Measurements from ENCODE around the gene MSL1. TPM values are rescaled to one million over a fixed set of nuclear protein-coding genes. Genes with fewer than 3 reads are reported as not detected.
A peak's percentile ranks its signal among the peaks of the same experiment; 100 is the strongest.

The MSL1 gene
- total and polyA plus RNA-seq, 2 of the 13 experiments (the other 11 are each of a cell fraction or from before 2014, with no cell fraction given) = 63.8 to 88.5 TPM

GRCh38 chr17:40097931-40098845 lies 23.6 kb upstream of the MSL1 start (continued):
- peak; percentile 74 for TF ChIP-seq ZNF142 (CRISPR knock-in tag; IDR thresholded peaks at IDR 0.05)
- peak; percentile 96 for TF ChIP-seq TBX2 (CRISPR knock-in tag; IDR thresholded peaks at IDR 0.05; ENCODE audit: borderline replicate concordance)
- TF ChIP-seq SKI (IDR thresholded peaks at IDR 0.05; ENCODE audit: partially characterized antibody) = peak; percentile 92
- TF ChIP-seq AHDC1 (CRISPR knock-in tag; IDR thresholded peaks at IDR 0.05; ENCODE audit: borderline replicate concordance) = peak; percentile 53; the same call in 1 of the 2 replicates
- peak; percentile 57; the same call in 1 of the 2 replicates for TF ChIP-seq FOXA3 (CRISPR knock-in tag; IDR thresholded peaks at IDR 0.05)
- TF ChIP-seq TP53 (CRISPR knock-in tag; conservative IDR thresholded peaks at IDR 0.05) = 0 out of 2 replicates have a peak, but pooled peaks have one; percentile 50
- no peak for TF ChIP-seq ZNF761 (CRISPR knock-in tag; conservative IDR thresholded peaks at IDR 0.05)
- peak; percentile 91 for TF ChIP-seq ASH2L (IDR thresholded peaks at IDR 0.05; ENCODE audit: insufficient read length, low read depth, low read length)
- no peak for TF ChIP-seq NAIF1 (CRISPR knock-in tag; IDR thresholded peaks at IDR 0.05; ENCODE audit: borderline replicate concordance)
- no peak for TF ChIP-seq E2F5 (CRISPR knock-in tag; conservative IDR thresholded peaks at IDR 0.05)
- TF ChIP-seq ATF3 (CRISPR knock-in tag; IDR thresholded peaks at IDR 0.05) = peak; percentile 50
- no peak for TF ChIP-seq HNRNPK (IDR thresholded peaks at IDR 0.05; ENCODE audit: low read depth, low read length, poor library complexity, severe bottlenecking)
